Measurements from ENCODE around the gene RPIA.

The RPIA gene

GRCh38 chr2:88686320-88686719, 5.2 kb upstream of the RPIA start:
- no peak for DNase-seq

- no peak for DNase-seq
These were observed 4.1 kb upstream of the RPIA start for GRCh38 chr2:88687384-88687783.

GRCh38 chr2:88690591-88691338, 708 bp upstream of the RPIA start:
- DNase-seq, result peak; percentile 55

- no peak for DNase-seq
These were observed 714 bp downstream of the RPIA start for GRCh38 chr2:88692187-88692586.

GRCh38 chr2:88693911-88694414, 2.5 kb downstream of the RPIA start:
- no peak for DNase-seq

GRCh38 chr2:88696611-88697010, 5.1 kb downstream of the RPIA start:
- DNase-seq, result no peak

- no peak for DNase-seq
These were observed 6.0 kb downstream of the RPIA start for GRCh38 chr2:88697370-88698026.

GRCh38 chr2:88698027-88698413, 6.5 kb downstream of the RPIA start:
- DNase-seq, result no peak

GRCh38 chr2:88698498-88699233, 7.2 kb downstream of the RPIA start:
- no peak for DNase-seq

GRCh38 chr2:88707003-88707402, 15.5 kb downstream of the RPIA start:
- DNase-seq, result no peak

- DNase-seq, result no peak
These were observed 17.7 kb downstream of the RPIA start for GRCh38 chr2:88709181-88709631.

GRCh38 chr2:88711289-88711688, 19.8 kb downstream of the RPIA start:
- no peak for DNase-seq

GRCh38 chr2:88711897-88712296, 20.4 kb downstream of the RPIA start:
- no peak for DNase-seq

GRCh38 chr2:88713408-88713807, 21.9 kb downstream of the RPIA start:
- no peak for DNase-seq

GRCh38 chr2:88714667-88715066, 23.2 kb downstream of the RPIA start:
- no peak for DNase-seq

GRCh38 chr2:88720399-88720798, 28.9 kb downstream of the RPIA start:
- no peak for DNase-seq

GRCh38 chr2:88721268-88721667, 29.8 kb downstream of the RPIA start:
- no peak for DNase-seq

- no peak for DNase-seq
These were observed 33.3 kb downstream of the RPIA start for GRCh38 chr2:88724643-88725332.

GRCh38 chr2:88729061-88729745, 37.7 kb downstream of the RPIA start:
- no peak for DNase-seq

GRCh38 chr2:88733155-88733902, 41.9 kb downstream of the RPIA start:
- DNase-seq, result no peak

- no peak for DNase-seq
These were observed 43.7 kb downstream of the RPIA start for GRCh38 chr2:88735133-88735532.

GRCh38 chr2:88735853-88736252, 44.4 kb downstream of the RPIA start:
- DNase-seq, result no peak
